ENCODE measurements around the gene LARP1B.
"Not testable (repeated sequence)": the region's sequence is repeated elsewhere in the genome, so short reads cannot be mapped to it uniquely, and the experiment has no call there.

GRCh38 chr4:128066453-128066820 lies 5.3 kb downstream of the LARP1B start:
- not testable (repeated sequence) for TF ChIP-seq CTCF (IDR thresholded peaks at IDR 0.05; ENCODE audit: low read depth, low read length); POLR2A (IDR thresholded peaks at IDR 0.05; ENCODE audit: extremely low read depth, insufficient read length); MAX (IDR thresholded peaks at IDR 0.05; ENCODE audit: low read depth, low read length); MYC (IDR thresholded peaks at IDR 0.05; ENCODE audit: low read depth, low read length)
